CD14-positive monocyte (primary cell): ENCODE results near the gene PRLH. TPM values are rescaled to one million over a fixed set of nuclear protein-coding genes. Genes with fewer than 3 reads are reported as not detected.
A peak's percentile ranks its signal among the peaks of the same experiment; 100 is the strongest.

Experiments
- DNase-seq, 3 donors: peaks; one replicate each; pipeline ENCODE4 v3.0.0-alpha.2; 2011 to 2022
- H2AFZ ChIP-seq: 2 replicates; pipeline ENCODE4 v1.6.0; 2012; ENCODE audit warnings: mild to moderate bottlenecking, low read depth, low read length, inconsistent platforms; ENCODE audit not compliant: insufficient read depth, poor library complexity, severe bottlenecking
- H3K27ac ChIP-seq, 2 donors: 1 replicate in 1 of 2; 2 replicates in 1 of 2; pipeline ENCODE4 v1.5.1; 2012 to 2013; ENCODE audit warnings: low read length in 2 of 2, control low read depth in 1 of 2, inconsistent platforms in 1 of 2, low read depth in 1 of 2, mild to moderate bottlenecking in 1 of 2
- H3K27me3 ChIP-seq, 2 donors: one replicate each; pipeline versions ENCODE4 v1.6.0 to v1.6.1; 2011 to 2013; ENCODE audit warnings: low read length in 2 of 2; ENCODE audit not compliant: control insufficient read depth in 2 of 2, insufficient read depth in 2 of 2
- H3K36me3 ChIP-seq, 2 donors: replicated peaks in 1 of 2; 1 replicate in 1 of 2; 2 replicates in 1 of 2; pipeline versions ENCODE4 v1.5.1 to v1.6.1; 2012 to 2013; ENCODE audit warnings: low read length in 2 of 2, control low read depth in 1 of 2, inconsistent platforms in 1 of 2, mild to moderate bottlenecking in 1 of 2; ENCODE audit not compliant: insufficient read depth in 2 of 2, control insufficient read depth in 1 of 2
- H3K4me1 ChIP-seq, 2 donors: 1 replicate in 1 of 2; 2 replicates in 1 of 2; pipeline versions ENCODE4 v1.5.1 to v1.6.1; 2012 to 2013; ENCODE audit warnings: low read length in 2 of 2, control low read depth in 1 of 2, inconsistent platforms in 1 of 2, mild to moderate bottlenecking in 1 of 2, moderate library complexity in 1 of 2; ENCODE audit not compliant: insufficient read depth in 2 of 2, control insufficient read depth in 1 of 2
- H3K4me2 ChIP-seq: replicated peaks from 2 replicates; pipeline ENCODE3; 2012; ENCODE audit warnings: low read length, moderate library complexity, mild to moderate bottlenecking; ENCODE audit not compliant: poor library complexity, severe bottlenecking; ENCODE audit errors: extremely low read depth
- H3K4me3 ChIP-seq, 3 experiments: fragments of 200-600 bp in 1 of 3; sonication (generic) in 1 of 3; replicated peaks in 1 of 3; 1 replicate in 2 of 3; 2 replicates in 1 of 3; pipeline ENCODE4 v1.5.1; 2011 to 2013; ENCODE audit warnings: low read length in 3 of 3, mild to moderate bottlenecking in 3 of 3, control low read depth in 2 of 3, low read depth in 2 of 3, inconsistent platforms in 1 of 3, moderate library complexity in 1 of 3
- H3K79me2 ChIP-seq: 2 replicates; pipeline ENCODE4 v1.6.0; 2012; ENCODE audit warnings: mild to moderate bottlenecking, control low read depth, inconsistent platforms, low read length, moderate library complexity; ENCODE audit not compliant: insufficient read depth
- H3K9ac ChIP-seq: 2 replicates; pipeline ENCODE4 v1.6.0; 2017; ENCODE audit warnings: low read length, mild to moderate bottlenecking; ENCODE audit not compliant: insufficient read depth, poor library complexity, severe bottlenecking
- H3K9me3 ChIP-seq, 2 donors: replicated peaks in 1 of 2; 1 replicate in 1 of 2; 2 replicates in 1 of 2; pipeline versions ENCODE4 v1.5.1 to v1.6.1; 2012 to 2013; ENCODE audit warnings: low read length in 2 of 2, control low read depth in 1 of 2; ENCODE audit not compliant: control insufficient read depth in 1 of 2, insufficient read depth in 1 of 2
- H4K20me1 ChIP-seq: 2 replicates; pipeline ENCODE4 v1.6.0; 2012; ENCODE audit warnings: mild to moderate bottlenecking, low read length, control low read depth, moderate library complexity; ENCODE audit not compliant: insufficient read depth
- H3K27ac Mint-ChIP-seq, 7 donors: one replicate each; pipeline ENCODE4 v1.8.0; 2020; ENCODE audit warnings: mild to moderate bottlenecking in 7 of 7, mixed read lengths in 7 of 7, moderate library complexity in 6 of 7, inconsistent platforms in 2 of 7
- H3K27me3 Mint-ChIP-seq, 3 donors: one replicate each; pipeline ENCODE4 v1.8.0; 2021 to 2022; ENCODE audit warnings: low read depth in 3 of 3, mild to moderate bottlenecking in 3 of 3, mixed read lengths in 3 of 3, moderate library complexity in 3 of 3, inconsistent platforms in 1 of 3
- H3K36me3 Mint-ChIP-seq, 2 donors: one replicate each; pipeline ENCODE4 v1.8.0; 2020; ENCODE audit warnings: mixed read lengths in 2 of 2, inconsistent platforms in 1 of 2, mild to moderate bottlenecking in 1 of 2
- H3K4me1 Mint-ChIP-seq: one replicate; pipeline ENCODE4 v1.8.0; 2020; ENCODE audit warnings: mild to moderate bottlenecking, mixed read lengths
- H3K4me3 Mint-ChIP-seq, 2 donors: one replicate each; pipeline ENCODE4 v1.8.0; 2020; ENCODE audit warnings: mild to moderate bottlenecking in 2 of 2, mixed read lengths in 2 of 2, moderate library complexity in 1 of 2
- H3K9me3 Mint-ChIP-seq, 7 donors: one replicate each; pipeline ENCODE4 v1.8.0; 2020 to 2022; ENCODE audit warnings: mixed read lengths in 7 of 7, mild to moderate bottlenecking in 6 of 7, moderate library complexity in 6 of 7, inconsistent platforms in 2 of 7
- WGBS: methylation state at CpG from one replicate; pipeline ENCODE4 v1.1.5; 2013; ENCODE audit warnings: missing lambda C conversion rate; ENCODE audit not compliant: insufficient coverage; 5-methylcytosine and 5-hydroxymethylcytosine counted together
- intact Hi-C, 2 donors: fragments of 100-400 bp; cut with micrococcal nuclease; formaldehyde crosslinking; loops; one replicate each; pipeline versions ENCODE4 v1.15.0 to v1.15.1; 2023
- polyA plus RNA-seq, 3 donors: library from polyadenylated mRNA; depleted of rRNA in 1 of 3; unstranded in 2 of 3; stranded (reverse) in 1 of 3; fragments of 300-500 nt in 2 of 3; fragments of >200 nt in 1 of 3; fragmentation: Illumina TruSeq in 2 of 3; gene quantifications; 1 replicate in 2 of 3; 2 replicates in 1 of 3; pipeline ENCODE4 v1.2.3, GENCODE V29; 2012 to 2021
- TF ChIP-seq, protein P1 (sequence below): fragments of 200-600 bp; IDR thresholded peaks from one replicate; pipeline ENCODE4 v1.8.0; 2022; ENCODE audit warnings: antibody characterized with exemption, mild to moderate bottlenecking

PRLH gene
- polyA plus RNA-seq, 3 donors, result not detected

GRCh38 chr2:237573721-237574415 lies 7.5 kb downstream of the PRLH start:
- H3K4me3 ChIP-seq, result no peak overlapping the region
- H3K4me2 ChIP-seq, result no peak overlapping the region
- no peaks in the 10 kb centered on the region for H3K4me1 ChIP-seq
- peaks cover 6% of the 10 kb centered on the region for H3K4me1 Mint-ChIP-seq
- peaks cover 1 to 9% (median 3%) of the 10 kb centered on the region in 3 donors for H3K27me3 Mint-ChIP-seq
- no peaks in the 10 kb centered on the region for H3K27me3 ChIP-seq
- no peaks in the 10 kb centered on the region for H3K36me3 ChIP-seq
- TF ChIP-seq, protein P1, sequence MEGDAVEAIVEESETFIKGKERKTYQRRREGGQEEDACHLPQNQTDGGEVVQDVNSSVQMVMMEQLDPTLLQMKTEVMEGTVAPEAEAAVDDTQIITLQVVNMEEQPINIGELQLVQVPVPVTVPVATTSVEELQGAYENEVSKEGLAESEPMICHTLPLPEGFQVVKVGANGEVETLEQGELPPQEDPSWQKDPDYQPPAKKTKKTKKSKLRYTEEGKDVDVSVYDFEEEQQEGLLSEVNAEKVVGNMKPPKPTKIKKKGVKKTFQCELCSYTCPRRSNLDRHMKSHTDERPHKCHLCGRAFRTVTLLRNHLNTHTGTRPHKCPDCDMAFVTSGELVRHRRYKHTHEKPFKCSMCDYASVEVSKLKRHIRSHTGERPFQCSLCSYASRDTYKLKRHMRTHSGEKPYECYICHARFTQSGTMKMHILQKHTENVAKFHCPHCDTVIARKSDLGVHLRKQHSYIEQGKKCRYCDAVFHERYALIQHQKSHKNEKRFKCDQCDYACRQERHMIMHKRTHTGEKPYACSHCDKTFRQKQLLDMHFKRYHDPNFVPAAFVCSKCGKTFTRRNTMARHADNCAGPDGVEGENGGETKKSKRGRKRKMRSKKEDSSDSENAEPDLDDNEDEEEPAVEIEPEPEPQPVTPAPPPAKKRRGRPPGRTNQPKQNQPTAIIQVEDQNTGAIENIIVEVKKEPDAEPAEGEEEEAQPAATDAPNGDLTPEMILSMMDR, result no peak
- intact Hi-C loops, result loop anchor here (2.0 to 5.0 kb wide), 2 partner anchors 61 to 152 kb away; no protein-coding TSS in a partner anchor
- H3K79me2 ChIP-seq, result no peaks in the 10 kb centered on the region
- DNase-seq, result no peak
- no peaks in the 10 kb centered on the region for H3K36me3 Mint-ChIP-seq
- no peak overlapping the region for H2AFZ ChIP-seq
- H3K9me3 ChIP-seq, result no peaks in the 10 kb centered on the region
- peaks cover 0 to 3% (median 0%) of the 10 kb centered on the region in 7 donors for H3K9me3 Mint-ChIP-seq
- WGBS, result 68% methylated on average over 8 of the region's 8 CpGs
- H4K20me1 ChIP-seq, result no peaks in the 10 kb centered on the region
- H3K27ac Mint-ChIP-seq, result peak overlapping the region in 1 of 7 donors; percentile 41
- no peak overlapping the region for H3K27ac ChIP-seq
- no peak overlapping the region for H3K9ac ChIP-seq
- no peak overlapping the region for H3K4me3 Mint-ChIP-seq

- H3K4me3 ChIP-seq, result no peak overlapping the region
- intact Hi-C loops, result loop anchor here in 1 of 2 donors (5.0 kb wide), 1 partner anchor 152 kb away; no protein-coding TSS in a partner anchor
- H3K4me2 ChIP-seq, result no peak overlapping the region
- no peaks in the 10 kb centered on the region for H3K9me3 ChIP-seq
- no peaks in the 10 kb centered on the region for H3K79me2 ChIP-seq
- WGBS, result 95% methylated on average over 5 of the region's 9 CpGs
- no peaks in the 10 kb centered on the region for H3K27me3 ChIP-seq
- Mint-ChIP-seq H3K36me3 (no peaks in the 10 kb centered on the region), H3K4me3 (no peak overlapping the region), H3K9me3 (peaks cover 0 to 3% (median 0%) of the 10 kb centered on the region in 7 donors), H3K27ac (peak overlapping the region in 1 of 7 donors; percentile 28), H3K27me3 (peaks cover 1 to 9% (median 3%) of the 10 kb centered on the region in 3 donors), H3K4me1 (peaks cover 6% of the 10 kb centered on the region)
- H3K4me1 ChIP-seq, result no peaks in the 10 kb centered on the region
- TF ChIP-seq, protein P1, result no peak
- no peak overlapping the region for H3K27ac ChIP-seq
- H3K36me3 ChIP-seq, result no peaks in the 10 kb centered on the region
- DNase-seq, result no peak
- H2AFZ ChIP-seq, result no peak overlapping the region
- H4K20me1 ChIP-seq, result no peaks in the 10 kb centered on the region
- H3K9ac ChIP-seq, result no peak overlapping the region
Observed at GRCh38 chr2:237574467-237574866, 8.1 kb downstream of the PRLH start.
